ENCODE data around the gene MAP3K2. TPM values are rescaled to one million over a fixed set of nuclear protein-coding genes. Genes with fewer than 3 reads are reported as not detected.

Gene MAP3K2
- total and polyA plus RNA-seq, 10 of the 15 experiments (the other 5 are each of a cell fraction or from before 2014, with no cell fraction given), result 2.7 to 39.6 (median 16.1) TPM

DNA sequence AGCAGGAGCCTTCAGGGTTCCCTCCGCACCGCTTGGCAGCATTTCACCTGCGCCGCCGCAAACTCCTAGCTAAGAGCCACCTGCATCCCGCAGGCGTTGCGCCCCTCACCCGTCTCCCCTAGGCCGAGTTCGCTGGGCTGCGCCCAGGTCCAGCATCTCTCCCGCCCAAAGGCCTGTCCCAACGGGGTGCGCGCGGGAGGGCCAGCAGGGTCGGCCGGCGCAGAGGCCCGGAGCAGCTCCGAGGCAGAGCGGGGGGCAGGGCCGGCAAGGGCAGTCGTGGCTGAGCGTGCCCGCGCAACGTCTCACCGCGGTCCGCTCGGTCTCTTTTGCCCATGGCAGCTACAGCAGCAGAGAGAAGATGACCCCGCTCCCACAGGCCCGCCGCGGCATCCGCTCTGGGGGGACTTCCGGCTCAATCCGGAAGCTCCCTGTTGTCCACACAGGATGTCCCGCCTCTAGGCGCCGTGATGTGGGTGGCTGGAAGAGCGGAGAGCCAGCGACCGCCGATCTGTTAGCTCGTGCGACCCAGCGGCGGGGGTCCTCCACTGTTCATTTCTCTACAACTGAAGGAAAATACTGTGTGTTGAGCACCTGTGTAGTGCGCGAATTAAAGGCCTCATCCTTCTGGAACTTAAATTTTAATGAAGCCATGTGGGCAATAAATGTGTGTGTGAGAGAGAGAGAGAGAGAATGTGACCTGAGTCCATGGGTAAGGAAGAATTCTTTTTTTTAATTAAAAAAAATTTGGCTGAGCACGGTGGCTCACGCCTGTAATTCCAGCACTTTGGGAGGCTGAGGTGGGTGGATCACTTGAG lies 93.8 kb downstream of the MAP3K2 start, which contains the start of gene ERCC3 (continued):
- TF ChIP-seq, protein P1, sequence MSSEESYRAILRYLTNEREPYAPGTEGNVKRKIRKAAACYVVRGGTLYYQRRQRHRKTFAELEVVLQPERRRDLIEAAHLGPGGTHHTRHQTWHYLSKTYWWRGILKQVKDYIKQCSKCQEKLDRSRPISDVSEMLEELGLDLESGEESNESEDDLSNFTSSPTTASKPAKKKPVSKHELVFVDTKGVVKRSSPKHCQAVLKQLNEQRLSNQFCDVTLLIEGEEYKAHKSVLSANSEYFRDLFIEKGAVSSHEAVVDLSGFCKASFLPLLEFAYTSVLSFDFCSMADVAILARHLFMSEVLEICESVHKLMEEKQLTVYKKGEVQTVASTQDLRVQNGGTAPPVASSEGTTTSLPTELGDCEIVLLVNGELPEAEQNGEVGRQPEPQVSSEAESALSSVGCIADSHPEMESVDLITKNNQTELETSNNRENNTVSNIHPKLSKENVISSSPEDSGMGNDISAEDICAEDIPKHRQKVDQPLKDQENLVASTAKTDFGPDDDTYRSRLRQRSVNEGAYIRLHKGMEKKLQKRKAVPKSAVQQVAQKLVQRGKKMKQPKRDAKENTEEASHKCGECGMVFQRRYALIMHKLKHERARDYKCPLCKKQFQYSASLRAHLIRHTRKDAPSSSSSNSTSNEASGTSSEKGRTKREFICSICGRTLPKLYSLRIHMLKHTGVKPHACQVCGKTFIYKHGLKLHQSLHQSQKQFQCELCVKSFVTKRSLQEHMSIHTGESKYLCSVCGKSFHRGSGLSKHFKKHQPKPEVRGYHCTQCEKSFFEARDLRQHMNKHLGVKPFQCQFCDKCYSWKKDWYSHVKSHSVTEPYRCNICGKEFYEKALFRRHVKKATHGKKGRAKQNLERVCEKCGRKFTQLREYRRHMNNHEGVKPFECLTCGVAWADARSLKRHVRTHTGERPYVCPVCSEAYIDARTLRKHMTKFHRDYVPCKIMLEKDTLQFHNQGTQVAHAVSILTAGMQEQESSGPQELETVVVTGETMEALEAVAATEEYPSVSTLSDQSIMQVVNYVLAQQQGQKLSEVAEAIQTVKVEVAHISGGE (CRISPR knock-in tag; IDR thresholded peaks at IDR 0.05), result no peak
- TF ChIP-seq, protein P2, sequence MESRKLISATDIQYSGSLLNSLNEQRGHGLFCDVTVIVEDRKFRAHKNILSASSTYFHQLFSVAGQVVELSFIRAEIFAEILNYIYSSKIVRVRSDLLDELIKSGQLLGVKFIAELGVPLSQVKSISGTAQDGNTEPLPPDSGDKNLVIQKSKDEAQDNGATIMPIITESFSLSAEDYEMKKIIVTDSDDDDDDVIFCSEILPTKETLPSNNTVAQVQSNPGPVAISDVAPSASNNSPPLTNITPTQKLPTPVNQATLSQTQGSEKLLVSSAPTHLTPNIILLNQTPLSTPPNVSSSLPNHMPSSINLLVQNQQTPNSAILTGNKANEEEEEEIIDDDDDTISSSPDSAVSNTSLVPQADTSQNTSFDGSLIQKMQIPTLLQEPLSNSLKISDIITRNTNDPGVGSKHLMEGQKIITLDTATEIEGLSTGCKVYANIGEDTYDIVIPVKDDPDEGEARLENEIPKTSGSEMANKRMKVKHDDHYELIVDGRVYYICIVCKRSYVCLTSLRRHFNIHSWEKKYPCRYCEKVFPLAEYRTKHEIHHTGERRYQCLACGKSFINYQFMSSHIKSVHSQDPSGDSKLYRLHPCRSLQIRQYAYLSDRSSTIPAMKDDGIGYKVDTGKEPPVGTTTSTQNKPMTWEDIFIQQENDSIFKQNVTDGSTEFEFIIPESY (IDR thresholded peaks at IDR 0.05), result no peak
- 0 out of 2 replicates have a peak, but pooled peaks have one; percentile 7 for TF ChIP-seq CREM (IDR thresholded peaks at IDR 0.05; ENCODE audit: low read depth)
- peak; percentile 96 for TF ChIP-seq GABPA (IDR thresholded peaks at IDR 0.05; ENCODE audit: low read depth)
- TF ChIP-seq KLF5 (IDR thresholded peaks at IDR 0.05; ENCODE audit: partially characterized antibody), result peak; percentile 58
- TF ChIP-seq RB1 (IDR thresholded peaks at IDR 0.05; ENCODE audit: borderline replicate concordance), result peak; percentile 93; the same call in 1 of the 2 replicates
- peak; percentile 54 for TF ChIP-seq DPF2 (IDR thresholded peaks at IDR 0.05)
- TF ChIP-seq CHD1 (IDR thresholded peaks at IDR 0.05; ENCODE audit: low read depth, low read length), result no peak
- peak; percentile 52 for TF ChIP-seq RUNX3 (IDR thresholded peaks at IDR 0.05; ENCODE audit: low read length)
- peak; percentile 57; the same call in 1 of the 2 replicates for TF ChIP-seq NR2C1 (IDR thresholded peaks at IDR 0.05)
- TF ChIP-seq GATAD2B (conservative IDR thresholded peaks at IDR 0.05; ENCODE audit: low read depth), result peak; percentile 70; the same call in 1 of the 2 replicates
- peak; percentile 90 for TF ChIP-seq PML (IDR thresholded peaks at IDR 0.05; ENCODE audit: low read length)
- peak; percentile 73; the same call in 1 of the 2 replicates for TF ChIP-seq CBFB (IDR thresholded peaks at IDR 0.05; ENCODE audit: low read depth)
- TF ChIP-seq EGR1 (IDR thresholded peaks at IDR 0.05; ENCODE audit: borderline replicate concordance in 1 of 2, low read depth in 2 of 2, low read length in 2 of 2), result peak in 1 of 2 experiments; percentile 74; a peak in 2 of 3 replicates
- TF ChIP-seq, protein P3, sequence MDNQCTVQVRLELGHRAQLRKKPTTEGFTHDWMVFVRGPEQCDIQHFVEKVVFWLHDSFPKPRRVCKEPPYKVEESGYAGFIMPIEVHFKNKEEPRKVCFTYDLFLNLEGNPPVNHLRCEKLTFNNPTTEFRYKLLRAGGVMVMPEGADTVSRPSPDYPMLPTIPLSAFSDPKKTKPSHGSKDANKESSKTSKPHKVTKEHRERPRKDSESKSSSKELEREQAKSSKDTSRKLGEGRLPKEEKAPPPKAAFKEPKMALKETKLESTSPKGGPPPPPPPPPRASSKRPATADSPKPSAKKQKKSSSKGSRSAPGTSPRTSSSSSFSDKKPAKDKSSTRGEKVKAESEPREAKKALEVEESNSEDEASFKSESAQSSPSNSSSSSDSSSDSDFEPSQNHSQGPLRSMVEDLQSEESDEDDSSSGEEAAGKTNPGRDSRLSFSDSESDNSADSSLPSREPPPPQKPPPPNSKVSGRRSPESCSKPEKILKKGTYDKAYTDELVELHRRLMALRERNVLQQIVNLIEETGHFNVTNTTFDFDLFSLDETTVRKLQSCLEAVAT (IDR thresholded peaks at IDR 0.05), result peak; percentile 61; the same call in 1 of the 2 replicates
- 0 out of 2 replicates have a peak, but pooled peaks have one; percentile 20 for TF ChIP-seq SREBF2 (IDR thresholded peaks at IDR 0.05; ENCODE audit: low read length)
- TF ChIP-seq, protein P4, sequence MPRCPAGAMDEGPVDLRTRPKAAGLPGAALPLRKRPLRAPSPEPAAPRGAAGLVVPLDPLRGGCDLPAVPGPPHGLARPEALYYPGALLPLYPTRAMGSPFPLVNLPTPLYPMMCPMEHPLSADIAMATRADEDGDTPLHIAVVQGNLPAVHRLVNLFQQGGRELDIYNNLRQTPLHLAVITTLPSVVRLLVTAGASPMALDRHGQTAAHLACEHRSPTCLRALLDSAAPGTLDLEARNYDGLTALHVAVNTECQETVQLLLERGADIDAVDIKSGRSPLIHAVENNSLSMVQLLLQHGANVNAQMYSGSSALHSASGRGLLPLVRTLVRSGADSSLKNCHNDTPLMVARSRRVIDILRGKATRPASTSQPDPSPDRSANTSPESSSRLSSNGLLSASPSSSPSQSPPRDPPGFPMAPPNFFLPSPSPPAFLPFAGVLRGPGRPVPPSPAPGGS (IDR thresholded peaks at IDR 0.05; ENCODE audit: borderline replicate concordance, insufficient read depth, low read depth, low read length, poor library complexity, severe bottlenecking), result peak; percentile 43
- TF ChIP-seq, protein P5, sequence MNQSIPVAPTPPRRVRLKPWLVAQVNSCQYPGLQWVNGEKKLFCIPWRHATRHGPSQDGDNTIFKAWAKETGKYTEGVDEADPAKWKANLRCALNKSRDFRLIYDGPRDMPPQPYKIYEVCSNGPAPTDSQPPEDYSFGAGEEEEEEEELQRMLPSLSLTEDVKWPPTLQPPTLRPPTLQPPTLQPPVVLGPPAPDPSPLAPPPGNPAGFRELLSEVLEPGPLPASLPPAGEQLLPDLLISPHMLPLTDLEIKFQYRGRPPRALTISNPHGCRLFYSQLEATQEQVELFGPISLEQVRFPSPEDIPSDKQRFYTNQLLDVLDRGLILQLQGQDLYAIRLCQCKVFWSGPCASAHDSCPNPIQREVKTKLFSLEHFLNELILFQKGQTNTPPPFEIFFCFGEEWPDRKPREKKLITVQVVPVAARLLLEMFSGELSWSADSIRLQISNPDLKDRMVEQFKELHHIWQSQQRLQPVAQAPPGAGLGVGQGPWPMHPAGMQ (IDR thresholded peaks at IDR 0.05; ENCODE audit: borderline replicate concordance), result no peak
- TF ChIP-seq PAX8 (IDR thresholded peaks at IDR 0.05), result no peak
- TF ChIP-seq MYB (IDR thresholded peaks at IDR 0.05; ENCODE audit: borderline replicate concordance, low read depth, low read length), result no peak
